HG03103 (cell line): ENCODE data around the gene KIAA1671.

Experiments used
- ATAC-seq: cut with Tn5 transposase; IDR thresholded peaks from one replicate; pipeline ENCODE4 v1.9.1; 2021; ENCODE audit warnings: low read depth; ENCODE audit not compliant: unreplicated experiment

Gene KIAA1671

GRCh38 chr22:25061605-25062376 lies 109.3 kb downstream of the KIAA1671 start:
- no peak for ATAC-seq

GRCh38 chr22:25062386-25063085 lies 110.0 kb downstream of the KIAA1671 start:
- no peak for ATAC-seq

- ATAC-seq = no peak
Observed at GRCh38 chr22:25064894-25065560, 112.5 kb downstream of the KIAA1671 start.

- ATAC-seq = no peak
Observed at GRCh38 chr22:25066861-25067435, 114.4 kb downstream of the KIAA1671 start.

GRCh38 chr22:25067851-25068421 lies 115.4 kb downstream of the KIAA1671 start:
- no peak for ATAC-seq

- no peak for ATAC-seq
Observed at GRCh38 chr22:25068707-25069106, 116.2 kb downstream of the KIAA1671 start.

GRCh38 chr22:25069426-25069757 lies 116.9 kb downstream of the KIAA1671 start:
- ATAC-seq = no peak

GRCh38 chr22:25069758-25070481 lies 117.4 kb downstream of the KIAA1671 start:
- no peak for ATAC-seq

- ATAC-seq = no peak
Observed at GRCh38 chr22:25070956-25071355, 118.4 kb downstream of the KIAA1671 start.

- no peak for ATAC-seq
Observed at GRCh38 chr22:25071720-25072119, 119.2 kb downstream of the KIAA1671 start.

GRCh38 chr22:25072406-25072805 lies 119.9 kb downstream of the KIAA1671 start:
- no peak for ATAC-seq

- no peak for ATAC-seq
Observed at GRCh38 chr22:25076336-25076735, 123.8 kb downstream of the KIAA1671 start.

- no peak for ATAC-seq
Observed at GRCh38 chr22:25077056-25077455, 124.5 kb downstream of the KIAA1671 start.

- no peak for ATAC-seq
Observed at GRCh38 chr22:25077964-25078363, 125.4 kb downstream of the KIAA1671 start.

GRCh38 chr22:25078591-25078990 lies 126.1 kb downstream of the KIAA1671 start:
- no peak for ATAC-seq

GRCh38 chr22:25080855-25081254 lies 128.3 kb downstream of the KIAA1671 start:
- no peak for ATAC-seq

GRCh38 chr22:25081409-25081824 lies 128.9 kb downstream of the KIAA1671 start:
- ATAC-seq = no peak

- no peak for ATAC-seq
Observed at GRCh38 chr22:25082096-25082495, 129.6 kb downstream of the KIAA1671 start.

- ATAC-seq = no peak
Observed at GRCh38 chr22:25083056-25083806, 130.7 kb downstream of the KIAA1671 start.

GRCh38 chr22:25083807-25084200 lies 131.3 kb downstream of the KIAA1671 start:
- ATAC-seq = no peak
